Heart left ventricle (tissue), 16 donors: ENCODE measurements around the gene FAM170B. TPM values are rescaled to one million over a fixed set of nuclear protein-coding genes. Genes with fewer than 3 reads are reported as not detected.

ENCODE experiments used
- ATAC-seq, 4 donors: fragments of 200-7000 bp; cut with Tn5 transposase; one replicate each; pipeline ENCODE4 v1.9.1; 2020 to 2022; ENCODE audit warnings: moderate library complexity in 4 of 4, mild to moderate bottlenecking in 3 of 4, moderate number of reproducible peaks in 1 of 4
- DNase-seq, 5 donors: peaks; one replicate each; pipeline ENCODE4 v3.0.0-alpha.2; 2020
- H3K27ac ChIP-seq, 12 donors: fragments of 200-600 bp; sonication (generic) in 4 of 12; one replicate each; pipeline versions ENCODE4 v1.5.0 to v1.8.0; 2016 to 2022; ENCODE audit warnings: mild to moderate bottlenecking in 2 of 12
- H3K27me3 ChIP-seq, 9 donors: fragments of 200-600 bp; sonication (generic) in 2 of 9; one replicate each; pipeline versions ENCODE4 v1.5.1 to v1.8.0; 2016 to 2022; ENCODE audit warnings: mild to moderate bottlenecking in 3 of 9
- H3K36me3 ChIP-seq, 9 donors: fragments of 200-600 bp; sonication (generic) in 2 of 9; one replicate each; pipeline versions ENCODE4 v1.5.0 to v1.8.0; 2018 to 2022; ENCODE audit warnings: mild to moderate bottlenecking in 2 of 9
- H3K4me1 ChIP-seq, 12 donors: fragments of 200-600 bp; sonication (generic) in 4 of 12; one replicate each; pipeline versions ENCODE4 v1.5.0 to v1.8.0; 2016 to 2022; ENCODE audit warnings: mild to moderate bottlenecking in 3 of 12
- H3K4me3 ChIP-seq, 12 donors: fragments of 200-600 bp; sonication (generic) in 4 of 12; one replicate each; pipeline versions ENCODE4 v1.5.0 to v1.8.0; 2017 to 2022; ENCODE audit warnings: mild to moderate bottlenecking in 9 of 12, moderate library complexity in 4 of 12
- H3K9me3 ChIP-seq, 12 donors: fragments of 200-600 bp; sonication (generic) in 4 of 12; one replicate each; pipeline versions ENCODE4 v1.5.0 to v1.8.0; 2016 to 2022; ENCODE audit warnings: mild to moderate bottlenecking in 1 of 12
- CTCF ChIP-seq, 12 donors: fragments of 200-600 bp; sonication (generic) in 4 of 12; IDR thresholded peaks; one replicate each; pipeline versions ENCODE4 v1.5.0 to v1.8.0; 2018 to 2022; ENCODE audit warnings: antibody characterized with exemption in 12 of 12, mild to moderate bottlenecking in 5 of 12
- POLR2A ChIP-seq, 2 donors: fragments of 450-650 bp; IDR thresholded peaks; one replicate each; pipeline ENCODE4 v1.6.1; 2017; ENCODE audit warnings: antibody characterized with exemption in 2 of 2, mild to moderate bottlenecking in 2 of 2, moderate library complexity in 2 of 2
- WGBS, 4 donors: extraction: QIAGEN DNeasy Blood & Tissue Kit in 2 of 4; methylation state at CpG; one replicate each; pipeline versions ENCODE4 v1.1.5 to v1.1.7; 2013 to 2018; 5-methylcytosine and 5-hydroxymethylcytosine counted together
- intact Hi-C, 10 donors: fragments of 100-400 bp; cut with DNase I; formaldehyde crosslinking; loops; one replicate each; pipeline versions ENCODE4 v1.11.1 to v1.14.2; 2022
- polyA plus RNA-seq, 2 donors: library from polyadenylated mRNA; stranded (reverse); fragments of 200-250 nt; gene quantifications; one replicate each; pipeline ENCODE4 v1.2.3, GENCODE V29; 2013
- total RNA-seq, 9 donors: library from RNA; depleted of rRNA in 2 of 9; stranded (reverse); fragments of >200 nt in 2 of 9; fragmentation: NEBNext Ultra II Directional in 3 of 9; extraction: Animal tissue kit (Norgen Biotek cat#: 25700) in 3 of 9; gene quantifications; one replicate each; pipeline versions ENCODE4 v1.1.0 to v1.2.4, GENCODE V29; 2016 to 2023
- donor health status: ischemic (EF 13 %, LVEDD 7.1; RV severe dilation, severe dysfunction).
- donor health status: healthy with polysubstance abuse.
- donor health status: DM: no; HTN: yes; CAD: no.
- donor health status: DM: no; HTN: no; CAD: no.
- donor health status: ischemic (EF 25% LVEDD 6.9; RV normal size, moderate dysfunction).
- donor health status: ischemic (EF 25% LVEDD 5.7; RV mildly dilated, moderate dysfunction).
- donor health status: healthy.
- donor health status: DM: yes; HTN: yes; CAD: no.
- donor health status: ischemic (EF 35%, LVEDD 5.7; RV mildly dilated, moderate dysfunction).
- donor health status: nonischemic (EF 11% LVEDD 7.7; RV severe dilation, severe dysfunction).
- donor health status: DM: yes; HTN: yes; CAD: no.
- donor health status: PGD.
- donor health status: ischemic (EF 29% LVEDD 5.4; RV normal size, mild dysfunction).
- donor health status: nonischemic (EF 23%, LVEDD 6.1; RV moderate dilation, normal function).

FAM170B gene
- total and polyA plus RNA-seq, 11 donors = not detected

- intact Hi-C loops = no loop called here
- ATAC-seq = no peak
Measured at GRCh38 chr10:49129376-49129775, 4.4 kb downstream of the FAM170B start.

DNA sequence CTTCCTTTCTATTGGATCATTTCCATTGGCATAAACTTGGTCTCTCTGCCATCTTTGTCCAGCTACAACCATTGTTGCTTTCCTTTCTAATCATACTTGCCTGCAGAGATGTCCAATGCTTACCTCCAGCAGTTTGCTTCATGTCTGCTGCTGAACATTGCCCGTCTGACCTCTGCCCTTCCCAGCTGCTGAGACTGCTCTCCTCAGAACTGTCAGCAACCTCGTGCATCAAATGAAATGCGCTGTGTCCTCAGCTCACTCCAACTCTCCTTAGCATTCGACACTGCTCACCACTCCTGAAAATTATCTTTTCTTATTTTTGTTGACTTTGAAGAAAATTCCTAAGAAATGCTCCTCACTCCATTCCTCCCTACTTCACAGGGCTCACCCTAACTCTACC is 5.0 kb downstream of the FAM170B start:
- Histone ChIP-seq H3K27me3 (no peaks in the 10 kb centered on the region), H3K27ac (no peak overlapping the region), H3K4me1 (peaks cover 0 to 9% (median 0%) of the 10 kb centered on the region in 12 donors), H3K36me3 (no peaks in the 10 kb centered on the region), H3K9me3 (no peaks in the 10 kb centered on the region), H3K4me3 (no peak overlapping the region)
- intact Hi-C loops = no loop called here
- TF ChIP-seq POLR2A (IDR thresholded peaks at IDR 0.05) (no peak), CTCF (IDR thresholded peaks at IDR 0.05) (no peak)
- ATAC-seq (no peak), DNase-seq (no peak)
- 79 to 85% (median 83%) methylated on average over 4 of the region's 4 CpGs for WGBS, 4 donors

More at GRCh38 chr10:49129376-49129775, 4.4 kb downstream of the FAM170B start:
- no peak overlapping the region for H3K4me3 ChIP-seq
- WGBS, 4 donors = 93 to 100% (median 96%) methylated on average over 1 of the region's 1 CpG
- peaks cover 0 to 11% (median 0%) of the 10 kb centered on the region in 12 donors for H3K4me1 ChIP-seq
- no peak for TF ChIP-seq POLR2A (IDR thresholded peaks at IDR 0.05)
- no peak for TF ChIP-seq CTCF (IDR thresholded peaks at IDR 0.05)
- no peaks in the 10 kb centered on the region for H3K9me3 ChIP-seq
- H3K27me3 ChIP-seq = no peaks in the 10 kb centered on the region
- no peaks in the 10 kb centered on the region for H3K36me3 ChIP-seq
- no peak overlapping the region for H3K27ac ChIP-seq
- DNase-seq = no peak

GRCh38 chr10:49123981-49124950 is 9.6 kb downstream of the FAM170B start:
- Histone ChIP-seq H3K36me3 (no peaks in the 10 kb centered on the region), H3K4me1 (no peaks in the 10 kb centered on the region), H3K4me3 (no peak overlapping the region), H3K27ac (no peak overlapping the region), H3K27me3 (no peaks in the 10 kb centered on the region), H3K9me3 (no peaks in the 10 kb centered on the region)
- 89 to 91% (median 90%) methylated on average over 7 of the region's 7 CpGs for WGBS, 4 donors
- ATAC-seq = no peak
- intact Hi-C loops = no loop called here
- DNase-seq = no peak
- TF ChIP-seq POLR2A (IDR thresholded peaks at IDR 0.05) (no peak), CTCF (IDR thresholded peaks at IDR 0.05) (no peak)

- Histone ChIP-seq H3K36me3 (no peaks in the 10 kb centered on the region), H3K4me3 (no peak overlapping the region), H3K27me3 (peaks cover 0 to 3% (median 0%) of the 10 kb centered on the region in 9 donors), H3K27ac (no peak overlapping the region), H3K4me1 (peaks cover 0 to 13% (median under 1%) of the 10 kb centered on the region in 12 donors), H3K9me3 (no peaks in the 10 kb centered on the region)
- DNase-seq (no peak), ATAC-seq (no peak)
- intact Hi-C loops = no loop called here
- no peak for TF ChIP-seq POLR2A (IDR thresholded peaks at IDR 0.05)
- no peak for TF ChIP-seq CTCF (IDR thresholded peaks at IDR 0.05)
- 84 to 91% (median 87%) methylated on average over 3 of the region's 3 CpGs for WGBS, 4 donors
Measured at GRCh38 chr10:49120911-49121310, 12.9 kb downstream of the FAM170B start.
